Keratinocyte (primary cell): ENCODE results near the gene ISM2.

Experiments used
- CTCF ChIP-seq, 3 experiments: IDR thresholded peaks in 1 of 3; conservative IDR thresholded peaks in 1 of 3; optimal IDR thresholded peaks in 1 of 3; 2 replicates in 2 of 3; 3 replicates in 1 of 3; pipeline versions ENCODE3 to v1.5.1; 2011; ENCODE audit warnings: low read length in 3 of 3, mild to moderate bottlenecking in 3 of 3, moderate library complexity in 2 of 3, control low read depth in 1 of 3, inconsistent platforms in 1 of 3; ENCODE audit not compliant: insufficient read depth in 2 of 3; ENCODE audit errors: extremely low read depth in 1 of 3
- EZH2 ChIP-seq: IDR thresholded peaks from one replicate; pipeline ENCODE4 v1.6.1; 2012; ENCODE audit warnings: inconsistent platforms, mild to moderate bottlenecking, low read length, moderate library complexity

- TF ChIP-seq CTCF (optimal IDR thresholded peaks at IDR 0.05 in 1 of 3, IDR thresholded peaks at IDR 0.05 in 1 of 3, conservative IDR thresholded peaks at IDR 0.05 in 1 of 3; ENCODE audit: extremely low read depth in 1 of 3, insufficient read depth in 2 of 3, low read length in 3 of 3) (no peak), EZH2 (no peak)
Observed at GRCh38 chr14:77470224-77470870, 28.3 kb downstream of the ISM2 start.
